ENCODE measurements around the gene TPBGL. TPM values are rescaled to one million over a fixed set of nuclear protein-coding genes. Genes with fewer than 3 reads are reported as not detected.
A peak's percentile ranks its signal among the peaks of the same experiment; 100 is the strongest.

Gene TPBGL
- total RNA-seq, 1 experiment from 2014 or later = not detected

GRCh38 chr11:75241036-75241905 lies 697 bp downstream of the TPBGL start:
- Histone ChIP-seq H2AFZ (no peak overlapping the region), H3K4me2 (no peak overlapping the region), H3K27me3 (ENCODE audit: insufficient read depth, low read depth) (peaks cover 56% of the 10 kb centered on the region), H4K20me1 (ENCODE audit: insufficient read depth) (no peaks in the 10 kb centered on the region), H3F3A (ENCODE audit: insufficient read depth, low read depth) (no peaks in the 10 kb centered on the region), H3K79me2 (ENCODE audit: low read depth) (no peaks in the 10 kb centered on the region), H3K9me3 (ENCODE audit: insufficient read depth, low read depth) (no peaks in the 10 kb centered on the region), H3K4me3 (no peak overlapping the region), H3K36me3 (ENCODE audit: low read depth) (no peaks in the 10 kb centered on the region), H3K27ac (no peak overlapping the region), H3K4me1 (replicated peaks; ENCODE audit: insufficient read depth) (no peaks in the 10 kb centered on the region), H3K9me2 (ENCODE audit: insufficient read depth) (no peaks in the 10 kb centered on the region)
- TF ChIP-seq CTCF (conservative IDR thresholded peaks at IDR 0.05) (no peak), EZH2 (IDR thresholded peaks at IDR 0.05; ENCODE audit: low read depth) (no peak)
- ChIA-PET CTCF (interaction anchor here (0.6 to 1.3 kb wide), 5 partner anchors 45 to 904 kb away, joined by 3 to 5 read pairs (median 3); no protein-coding TSS in a partner anchor), POLR2A (ENCODE audit: unreplicated experiment) (interaction anchor here (0.6 kb wide), 1 partner anchor 278 kb away, joined by 3 read pairs; no protein-coding TSS in a partner anchor)
- intact Hi-C loops (cut with micrococcal nuclease; ENCODE audit: unreplicated experiment) = loop anchor here (2.0 kb wide), 1 partner anchor 218 kb away; no protein-coding TSS in a partner anchor
- no TSS peak for BruUV-seq (replicated peaks)
- peak in 1 of 2 experiments; percentile 93 for DNase-seq

- ChIA-PET POLR2A (ENCODE audit: unreplicated experiment) (no interaction called here), CTCF (interaction anchor here (0.6 to 1.3 kb wide), 3 partner anchors 46 to 312 kb away, joined by 3 to 5 read pairs (median 3); no protein-coding TSS in a partner anchor)
- no peak overlapping the region for H2AFZ ChIP-seq
- BruUV-seq (replicated peaks) = no TSS peak
- H3K9me2 ChIP-seq (ENCODE audit: insufficient read depth) = no peaks in the 10 kb centered on the region
- no peaks in the 10 kb centered on the region for H3K9me3 ChIP-seq (ENCODE audit: insufficient read depth, low read depth)
- H3K79me2 ChIP-seq (ENCODE audit: low read depth) = no peaks in the 10 kb centered on the region
- intact Hi-C loops (cut with micrococcal nuclease; ENCODE audit: unreplicated experiment) = loop anchor here (2.0 kb wide), 1 partner anchor 219 kb away; no protein-coding TSS in a partner anchor
- H3K4me3 ChIP-seq = no peak overlapping the region
- peaks cover 59% of the 10 kb centered on the region for H3K27me3 ChIP-seq (ENCODE audit: insufficient read depth, low read depth)
- TF ChIP-seq EZH2 (IDR thresholded peaks at IDR 0.05; ENCODE audit: low read depth) (no peak), CTCF (conservative IDR thresholded peaks at IDR 0.05) (no peak)
- no peak overlapping the region for H3K4me2 ChIP-seq
- no peaks in the 10 kb centered on the region for H4K20me1 ChIP-seq (ENCODE audit: insufficient read depth)
- H3F3A ChIP-seq (ENCODE audit: insufficient read depth, low read depth) = no peaks in the 10 kb centered on the region
- H3K36me3 ChIP-seq (ENCODE audit: low read depth) = no peaks in the 10 kb centered on the region
- H3K4me1 ChIP-seq (replicated peaks; ENCODE audit: insufficient read depth) = no peaks in the 10 kb centered on the region
- no peak for DNase-seq
- no peak overlapping the region for H3K27ac ChIP-seq
These were observed 1.5 kb downstream of the TPBGL start for GRCh38 chr11:75241906-75242644.

- ChIA-PET POLR2A (ENCODE audit: unreplicated experiment) (no interaction called here), CTCF (interaction anchor here (0.7 kb wide), 1 partner anchor 179 kb away, joined by 16 read pairs; no protein-coding TSS in a partner anchor)
- H3K36me3 ChIP-seq (ENCODE audit: low read depth) = no peaks in the 10 kb centered on the region
- intact Hi-C loops (cut with micrococcal nuclease; ENCODE audit: unreplicated experiment) = no loop called here
- no peak overlapping the region for H3K27ac ChIP-seq
- no peaks in the 10 kb centered on the region for H3K4me1 ChIP-seq (replicated peaks; ENCODE audit: insufficient read depth)
- H2AFZ ChIP-seq = no peak overlapping the region
- TF ChIP-seq EZH2 (IDR thresholded peaks at IDR 0.05; ENCODE audit: low read depth) (no peak), CTCF (conservative IDR thresholded peaks at IDR 0.05) (no peak)
- no peaks in the 10 kb centered on the region for H3F3A ChIP-seq (ENCODE audit: insufficient read depth, low read depth)
- no peak overlapping the region for H3K4me3 ChIP-seq
- H3K9me3 ChIP-seq (ENCODE audit: insufficient read depth, low read depth) = no peaks in the 10 kb centered on the region
- no peaks in the 10 kb centered on the region for H4K20me1 ChIP-seq (ENCODE audit: insufficient read depth)
- no peak for DNase-seq
- BruUV-seq (replicated peaks) = no TSS peak
- H3K79me2 ChIP-seq (ENCODE audit: low read depth) = no peaks in the 10 kb centered on the region
- no peak overlapping the region for H3K4me2 ChIP-seq
- no peaks in the 10 kb centered on the region for H3K9me2 ChIP-seq (ENCODE audit: insufficient read depth)
- H3K27me3 ChIP-seq (ENCODE audit: insufficient read depth, low read depth) = peaks cover 57% of the 10 kb centered on the region
These were observed 2.4 kb downstream of the TPBGL start for GRCh38 chr11:75242722-75243600.

All from PC-9 (cell line).